ENCODE measurements around the gene S100A9. TPM values are rescaled to one million over a fixed set of nuclear protein-coding genes. Genes with fewer than 3 reads are reported as not detected.

S100A9 gene
- polyA plus RNA-seq, 4 donors = 57.0 to 509 (median 97.5) TPM

DNA sequence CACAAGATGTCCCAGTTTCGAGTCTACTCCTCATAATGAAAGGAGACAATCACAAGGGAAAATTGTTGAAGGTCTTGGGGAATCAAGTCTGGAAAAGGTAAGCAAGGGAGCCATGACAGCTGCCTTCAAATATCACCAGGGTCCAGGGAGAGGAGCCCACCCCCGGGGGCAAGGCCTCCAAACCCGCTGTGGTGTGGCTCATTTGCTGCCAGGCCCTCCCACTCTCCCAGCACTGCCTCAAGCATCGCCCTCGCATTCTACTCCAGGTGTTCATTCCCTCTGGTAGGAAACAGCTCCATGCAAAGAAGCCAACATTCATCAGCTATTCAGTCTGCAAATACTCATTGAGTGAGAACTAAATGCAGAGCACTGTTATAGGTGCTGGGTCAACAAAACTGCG lies 8.6 kb downstream of the S100A9 start:
- 75 to 77% (median 77%) methylated on average over 6 of the region's 6 CpGs for WGBS, 3 donors
- Histone ChIP-seq H3K27me3 (ENCODE audit: control insufficient read depth in 3 of 3, insufficient read depth in 3 of 3, low read length in 3 of 3) (peaks cover 0 to 2% (median 0%) of the 10 kb centered on the region in 3 donors), H3K9me3 (ENCODE audit: control insufficient read depth in 2 of 2, insufficient read depth in 1 of 2, low read depth in 1 of 2, low read length in 1 of 2) (no peaks in the 10 kb centered on the region), H3K36me3 (ENCODE audit: control insufficient read depth in 3 of 3, insufficient read depth in 2 of 3, low read depth in 1 of 3, low read length in 3 of 3) (no peaks in the 10 kb centered on the region), H3K4me3 (ENCODE audit: low read depth in 1 of 3, low read length in 3 of 3) (no peak overlapping the region), H3K27ac (ENCODE audit: low read depth in 1 of 3, low read length in 2 of 3) (no peak overlapping the region), H3K4me1 (ENCODE audit: control insufficient read depth in 3 of 3, insufficient read depth in 2 of 3, low read depth in 1 of 3, low read length in 2 of 3) (peaks cover 0 to 71% (median 0%) of the 10 kb centered on the region in 3 donors)
- DNase-seq (no peak), FAIRE-seq (no peak)

DNA sequence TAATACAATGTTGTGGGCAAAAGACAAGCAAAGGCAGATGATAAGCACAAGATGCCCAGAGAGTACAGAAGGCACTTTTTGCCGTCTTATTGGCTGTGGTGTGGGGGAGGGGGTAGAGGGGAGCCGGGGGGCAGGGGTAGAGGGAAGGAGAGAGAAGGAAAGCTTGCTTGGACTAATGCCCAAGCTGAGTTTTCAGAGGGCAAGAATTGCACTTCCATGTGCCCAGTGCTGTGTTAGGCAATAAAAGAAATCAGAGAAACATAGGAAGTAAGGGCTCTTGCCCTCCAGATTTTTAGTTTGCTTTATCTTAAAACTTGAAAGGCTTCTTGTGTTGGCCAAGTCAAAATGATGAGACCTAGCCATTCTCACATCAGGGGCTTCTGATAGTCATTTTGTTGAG lies 9.4 kb downstream of the S100A9 start:
- no peaks in the 10 kb centered on the region for H3K36me3 ChIP-seq (ENCODE audit: control insufficient read depth in 3 of 3, insufficient read depth in 2 of 3, low read depth in 1 of 3, low read length in 3 of 3)
- WGBS, 3 donors = 53 to 84% (median 71%) methylated on average over 2 of the region's 2 CpGs
- FAIRE-seq (no peak), DNase-seq (no peak)
- H3K4me3 ChIP-seq (ENCODE audit: low read depth in 1 of 3, low read length in 3 of 3) = no peak overlapping the region
- H3K9me3 ChIP-seq (ENCODE audit: control insufficient read depth in 2 of 2, insufficient read depth in 1 of 2, low read depth in 1 of 2, low read length in 1 of 2) = no peaks in the 10 kb centered on the region
- peaks cover 0 to 72% (median 0%) of the 10 kb centered on the region in 3 donors for H3K4me1 ChIP-seq (ENCODE audit: control insufficient read depth in 3 of 3, insufficient read depth in 2 of 3, low read depth in 1 of 3, low read length in 2 of 3)
- no peak overlapping the region for H3K27ac ChIP-seq (ENCODE audit: low read depth in 1 of 3, low read length in 2 of 3)
- H3K27me3 ChIP-seq (ENCODE audit: control insufficient read depth in 3 of 3, insufficient read depth in 3 of 3, low read length in 3 of 3) = peaks cover 0 to 2% (median 0%) of the 10 kb centered on the region in 3 donors

DNA sequence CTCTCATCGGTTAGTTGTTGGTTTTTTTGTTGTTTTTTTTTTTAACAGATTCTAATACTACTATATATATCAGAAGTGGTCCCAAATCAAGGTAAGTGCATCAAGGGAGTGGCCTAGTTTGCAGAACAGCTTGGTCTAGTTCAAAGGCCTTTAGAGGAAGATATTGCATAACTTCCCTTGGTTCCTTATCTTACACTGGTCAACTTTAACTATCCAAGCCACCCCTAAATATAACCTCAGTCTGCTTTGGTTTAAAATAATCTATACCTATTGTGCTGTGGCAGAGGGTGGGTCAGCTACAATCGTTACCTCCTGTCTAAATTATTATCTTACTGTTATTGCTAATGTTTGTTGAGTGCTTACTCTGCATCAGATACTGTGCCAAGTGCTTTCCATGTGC lies 10.8 kb downstream of the S100A9 start:
- WGBS, 3 donors = 29 to 53% (median 34%) methylated on average over 2 of the region's 2 CpGs
- Histone ChIP-seq H3K4me3 (ENCODE audit: low read depth in 1 of 3, low read length in 3 of 3) (no peak overlapping the region), H3K36me3 (ENCODE audit: control insufficient read depth in 3 of 3, insufficient read depth in 2 of 3, low read depth in 1 of 3, low read length in 3 of 3) (no peaks in the 10 kb centered on the region), H3K4me1 (ENCODE audit: control insufficient read depth in 3 of 3, insufficient read depth in 2 of 3, low read depth in 1 of 3, low read length in 2 of 3) (peaks cover 0 to 65% (median 0%) of the 10 kb centered on the region in 3 donors), H3K9me3 (ENCODE audit: control insufficient read depth in 2 of 2, insufficient read depth in 1 of 2, low read depth in 1 of 2, low read length in 1 of 2) (no peaks in the 10 kb centered on the region), H3K27me3 (ENCODE audit: control insufficient read depth in 3 of 3, insufficient read depth in 3 of 3, low read length in 3 of 3) (peaks cover 0 to 2% (median 0%) of the 10 kb centered on the region in 3 donors), H3K27ac (ENCODE audit: low read depth in 1 of 3, low read length in 2 of 3) (no peak overlapping the region)
- peak in 1 of 2 donors; percentile 50 for DNase-seq
- FAIRE-seq = no peak

DNA sequence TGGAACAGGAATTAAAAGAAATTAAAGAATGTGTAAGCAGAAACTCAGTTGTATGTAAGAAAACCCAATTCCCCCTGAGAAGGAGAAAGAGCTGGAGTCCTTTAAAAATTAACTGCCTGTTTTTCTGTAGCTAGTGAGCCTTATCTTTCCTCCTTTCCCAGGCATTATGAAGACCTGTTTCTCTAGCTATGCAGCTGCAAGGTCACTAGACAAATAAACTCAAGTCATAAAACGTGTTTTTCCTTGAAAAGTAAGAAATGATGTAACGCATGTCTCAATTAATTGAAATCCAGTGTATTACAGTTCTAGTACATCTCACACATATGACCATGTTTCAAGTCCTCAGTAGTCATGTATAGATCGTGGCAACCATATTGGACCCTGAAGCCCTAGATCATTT lies 12.5 kb downstream of the S100A9 start:
- Histone ChIP-seq H3K27me3 (ENCODE audit: control insufficient read depth in 3 of 3, insufficient read depth in 3 of 3, low read length in 3 of 3) (peaks cover 0 to 2% (median 0%) of the 10 kb centered on the region in 3 donors), H3K36me3 (ENCODE audit: control insufficient read depth in 3 of 3, insufficient read depth in 2 of 3, low read depth in 1 of 3, low read length in 3 of 3) (no peaks in the 10 kb centered on the region), H3K9me3 (ENCODE audit: control insufficient read depth in 2 of 2, insufficient read depth in 1 of 2, low read depth in 1 of 2, low read length in 1 of 2) (no peaks in the 10 kb centered on the region), H3K4me1 (ENCODE audit: control insufficient read depth in 3 of 3, insufficient read depth in 2 of 3, low read depth in 1 of 3, low read length in 2 of 3) (peaks cover 0 to 60% (median 0%) of the 10 kb centered on the region in 3 donors), H3K27ac (ENCODE audit: low read depth in 1 of 3, low read length in 2 of 3) (peak overlapping the region in 1 of 3 donors; percentile 56), H3K4me3 (ENCODE audit: low read depth in 1 of 3, low read length in 3 of 3) (no peak overlapping the region)
- FAIRE-seq (no peak), DNase-seq (peak in 1 of 2 donors; percentile 62)
- 43 to 59% (median 52%) methylated on average over 3 of the region's 3 CpGs for WGBS, 3 donors

DNA sequence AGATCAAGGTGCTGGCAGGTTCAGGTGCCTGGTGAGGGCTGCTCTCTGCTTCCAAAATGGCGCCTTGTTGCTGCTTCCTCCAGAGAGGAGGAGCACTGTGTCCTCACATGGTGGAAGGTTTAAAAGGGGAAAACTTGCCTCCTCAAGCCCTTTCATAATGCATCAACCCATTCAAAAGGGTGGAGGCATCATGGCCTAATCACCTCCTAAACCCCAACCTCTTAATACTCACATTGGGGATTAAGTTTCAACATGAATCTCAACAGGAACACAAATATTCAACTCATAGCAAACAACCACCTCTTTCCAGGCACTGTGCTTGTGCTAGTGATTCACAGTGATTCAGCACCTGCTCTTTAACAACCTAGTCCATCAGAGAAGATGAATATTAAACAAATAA lies 13.6 kb downstream of the S100A9 start:
- Histone ChIP-seq H3K27me3 (ENCODE audit: control insufficient read depth in 3 of 3, insufficient read depth in 3 of 3, low read length in 3 of 3) (peaks cover 0 to 2% (median 0%) of the 10 kb centered on the region in 3 donors), H3K36me3 (ENCODE audit: control insufficient read depth in 3 of 3, insufficient read depth in 2 of 3, low read depth in 1 of 3, low read length in 3 of 3) (no peaks in the 10 kb centered on the region), H3K4me3 (ENCODE audit: low read depth in 1 of 3, low read length in 3 of 3) (no peak overlapping the region), H3K4me1 (ENCODE audit: control insufficient read depth in 3 of 3, insufficient read depth in 2 of 3, low read depth in 1 of 3, low read length in 2 of 3) (peaks cover 0 to 62% (median 0%) of the 10 kb centered on the region in 3 donors), H3K9me3 (ENCODE audit: control insufficient read depth in 2 of 2, insufficient read depth in 1 of 2, low read depth in 1 of 2, low read length in 1 of 2) (no peaks in the 10 kb centered on the region), H3K27ac (ENCODE audit: low read depth in 1 of 3, low read length in 2 of 3) (no peak overlapping the region)
- FAIRE-seq (no peak), DNase-seq (no peak)
- 90 to 100% (median 100%) methylated on average over 1 of the region's 1 CpG for WGBS, 3 donors

DNA sequence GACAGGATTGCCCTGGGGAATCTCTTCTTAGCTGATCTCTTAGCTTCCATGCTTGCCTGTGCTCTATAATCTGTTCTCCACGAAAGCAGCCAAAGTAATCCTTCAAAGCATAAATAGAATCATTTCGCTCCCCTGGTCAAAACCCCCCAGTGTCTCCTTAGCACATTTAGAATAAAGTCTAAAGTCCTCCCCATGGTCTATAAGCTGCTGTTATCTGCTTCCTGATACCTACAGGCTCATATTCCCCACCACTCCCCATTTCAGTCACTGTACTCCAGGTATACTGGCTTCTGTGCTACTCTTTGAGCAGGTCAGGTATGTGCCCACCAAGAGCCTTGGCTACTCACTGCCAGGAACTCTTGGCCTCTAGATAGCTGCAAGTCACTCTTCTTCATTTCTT lies 14.9 kb downstream of the S100A9 start:
- H3K27ac ChIP-seq (ENCODE audit: low read depth in 1 of 3, low read length in 2 of 3) = peak overlapping the region in 1 of 3 donors; percentile 43
- H3K4me1 ChIP-seq (ENCODE audit: control insufficient read depth in 3 of 3, insufficient read depth in 2 of 3, low read depth in 1 of 3, low read length in 2 of 3) = peaks cover 0 to 67% (median 0%) of the 10 kb centered on the region in 3 donors
- DNase-seq (peak in 1 of 2 donors; percentile 66), FAIRE-seq (no peak)
- peaks cover 0 to 2% (median 0%) of the 10 kb centered on the region in 3 donors for H3K27me3 ChIP-seq (ENCODE audit: control insufficient read depth in 3 of 3, insufficient read depth in 3 of 3, low read length in 3 of 3)
- WGBS, 3 donors = 53 to 68% (median 63%) methylated on average over 2 of the region's 2 CpGs
- no peak overlapping the region for H3K4me3 ChIP-seq (ENCODE audit: low read depth in 1 of 3, low read length in 3 of 3)
- H3K9me3 ChIP-seq (ENCODE audit: control insufficient read depth in 2 of 2, insufficient read depth in 1 of 2, low read depth in 1 of 2, low read length in 1 of 2) = no peaks in the 10 kb centered on the region
- no peaks in the 10 kb centered on the region for H3K36me3 ChIP-seq (ENCODE audit: control insufficient read depth in 3 of 3, insufficient read depth in 2 of 3, low read depth in 1 of 3, low read length in 3 of 3)

DNA sequence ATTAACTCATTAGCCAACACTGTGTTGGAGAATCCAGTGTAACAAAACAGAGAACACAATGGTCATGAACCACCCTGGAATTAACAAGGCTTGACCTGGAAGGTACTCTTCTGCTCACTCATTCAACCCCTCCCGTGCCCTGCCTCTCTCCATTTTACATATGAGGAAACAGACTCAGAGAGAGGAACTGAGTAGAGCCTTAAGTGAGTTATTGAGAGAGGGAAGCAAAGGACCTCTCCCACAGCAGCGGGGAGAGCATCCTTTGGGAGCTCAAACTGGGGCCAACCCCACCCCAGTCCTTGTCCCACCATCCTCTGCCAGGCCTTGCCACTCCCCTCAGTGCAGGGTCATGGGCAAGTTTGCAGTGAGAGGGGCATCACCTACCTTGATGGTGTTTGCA lies 16.4 kb downstream of the S100A9 start:
- H3K9me3 ChIP-seq (ENCODE audit: control insufficient read depth in 2 of 2, insufficient read depth in 1 of 2, low read depth in 1 of 2, low read length in 1 of 2) = no peaks in the 10 kb centered on the region
- H3K4me1 ChIP-seq (ENCODE audit: control insufficient read depth in 3 of 3, insufficient read depth in 2 of 3, low read depth in 1 of 3, low read length in 2 of 3) = peaks cover 0 to 57% (median 0%) of the 10 kb centered on the region in 3 donors
- H3K27me3 ChIP-seq (ENCODE audit: control insufficient read depth in 3 of 3, insufficient read depth in 3 of 3, low read length in 3 of 3) = no peaks in the 10 kb centered on the region
- no peak overlapping the region for H3K27ac ChIP-seq (ENCODE audit: low read depth in 1 of 3, low read length in 2 of 3)
- H3K36me3 ChIP-seq (ENCODE audit: control insufficient read depth in 3 of 3, insufficient read depth in 2 of 3, low read depth in 1 of 3, low read length in 3 of 3) = no peaks in the 10 kb centered on the region
- no peak for FAIRE-seq
- WGBS, 3 donors = 69 to 73% (median 71%) methylated on average over 2 of the region's 2 CpGs
- H3K4me3 ChIP-seq (ENCODE audit: low read depth in 1 of 3, low read length in 3 of 3) = no peak overlapping the region
- DNase-seq = no peak

DNA sequence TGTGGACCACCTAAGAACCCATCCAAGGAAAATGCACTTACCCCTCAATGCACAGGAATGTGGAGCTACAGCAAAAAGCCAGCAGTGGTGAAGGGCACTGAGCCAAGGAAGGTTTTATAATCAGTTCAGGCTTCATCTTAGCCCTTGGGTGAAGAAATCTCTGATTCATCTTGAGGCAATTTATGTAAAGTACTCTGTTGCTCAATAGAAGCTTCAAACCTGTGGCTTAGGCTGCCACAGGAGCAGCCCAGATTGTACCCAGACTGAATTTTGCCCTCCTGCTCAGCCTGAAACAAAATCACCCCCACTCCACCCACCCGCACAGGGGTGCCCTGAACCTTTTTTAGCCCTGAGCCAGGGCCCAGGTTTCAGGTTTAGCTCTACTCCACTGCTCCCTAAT lies 17.9 kb downstream of the S100A9 start, which contains the start of gene S100A12:
S100A12 (minus strand) TSS at position 111 of the 400 bp plus-strand sequence. CDS start 1,029 bp downstream, outside the sequence.
- Histone ChIP-seq H3K9me3 (ENCODE audit: control insufficient read depth in 2 of 2, insufficient read depth in 1 of 2, low read depth in 1 of 2, low read length in 1 of 2) (no peaks in the 10 kb centered on the region), H3K27me3 (ENCODE audit: control insufficient read depth in 3 of 3, insufficient read depth in 3 of 3, low read length in 3 of 3) (no peaks in the 10 kb centered on the region), H3K4me1 (ENCODE audit: control insufficient read depth in 3 of 3, insufficient read depth in 2 of 3, low read depth in 1 of 3, low read length in 2 of 3) (peaks cover 0 to 43% (median 0%) of the 10 kb centered on the region in 3 donors), H3K27ac (ENCODE audit: low read depth in 1 of 3, low read length in 2 of 3) (peak within 1 kb of the TSS in 1 of 3 donors; percentile 50), H3K36me3 (ENCODE audit: control insufficient read depth in 3 of 3, insufficient read depth in 2 of 3, low read depth in 1 of 3, low read length in 3 of 3) (no peaks in the 10 kb centered on the region), H3K4me3 (ENCODE audit: low read depth in 1 of 3, low read length in 3 of 3) (no peak within 1 kb of the TSS)
- DNase-seq (peak in 1 of 2 donors; percentile 79), FAIRE-seq (no peak)
- 67 to 83% (median 75%) methylated on average over 1 of the region's 1 CpG for WGBS, 3 donors

DNA sequence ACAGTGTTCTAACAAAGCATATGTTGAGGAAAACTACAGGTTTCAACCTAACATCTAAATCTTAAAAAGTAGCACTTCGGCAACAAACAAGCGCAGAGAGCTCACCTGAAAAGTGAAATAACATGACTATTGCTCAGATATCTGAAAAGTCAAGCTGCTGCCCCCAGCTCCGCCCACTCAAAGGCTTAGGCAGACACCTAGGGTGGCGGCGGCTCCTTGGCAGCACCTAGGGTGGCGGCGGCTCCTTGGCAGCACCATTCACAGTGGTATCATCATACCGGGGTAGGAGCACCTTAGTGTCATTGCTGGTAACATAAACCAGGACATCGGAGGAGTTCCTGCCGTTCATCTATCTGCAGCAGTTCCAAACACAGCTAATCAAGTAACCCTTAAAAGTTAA lies 21.9 kb downstream of the S100A9 start:
- H3K9me3 ChIP-seq (ENCODE audit: control insufficient read depth in 2 of 2, insufficient read depth in 1 of 2, low read depth in 1 of 2, low read length in 1 of 2) = no peaks in the 10 kb centered on the region
- DNase-seq (no peak), FAIRE-seq (no peak)
- H3K36me3 ChIP-seq (ENCODE audit: control insufficient read depth in 3 of 3, insufficient read depth in 2 of 3, low read depth in 1 of 3, low read length in 3 of 3) = no peaks in the 10 kb centered on the region
- no peak overlapping the region for H3K27ac ChIP-seq (ENCODE audit: low read depth in 1 of 3, low read length in 2 of 3)
- 81 to 88% (median 85%) methylated on average over 10 of the region's 10 CpGs for WGBS, 3 donors
- H3K4me3 ChIP-seq (ENCODE audit: low read depth in 1 of 3, low read length in 3 of 3) = no peak overlapping the region
- H3K27me3 ChIP-seq (ENCODE audit: control insufficient read depth in 3 of 3, insufficient read depth in 3 of 3, low read length in 3 of 3) = no peaks in the 10 kb centered on the region
- H3K4me1 ChIP-seq (ENCODE audit: control insufficient read depth in 3 of 3, insufficient read depth in 2 of 3, low read depth in 1 of 3, low read length in 2 of 3) = peaks cover 0 to 15% (median 0%) of the 10 kb centered on the region in 3 donors

Data from small intestine (tissue), 7 donors.